HG03045 (cell line): ENCODE results near the gene NRCAM.

Experiments
- ATAC-seq: cut with Tn5 transposase; IDR thresholded peaks from one replicate; pipeline ENCODE4 v1.9.1; 2021; ENCODE audit warnings: mild to moderate bottlenecking, moderate library complexity; ENCODE audit not compliant: unreplicated experiment

Gene NRCAM

GRCh38 chr7:108314049-108314448 is 142.2 kb downstream of the NRCAM start:
- no peak for ATAC-seq

- ATAC-seq = no peak
These were observed 143.2 kb downstream of the NRCAM start for GRCh38 chr7:108313086-108313485.

GRCh38 chr7:108311446-108312168 is 144.6 kb downstream of the NRCAM start:
- no peak for ATAC-seq

DNA sequence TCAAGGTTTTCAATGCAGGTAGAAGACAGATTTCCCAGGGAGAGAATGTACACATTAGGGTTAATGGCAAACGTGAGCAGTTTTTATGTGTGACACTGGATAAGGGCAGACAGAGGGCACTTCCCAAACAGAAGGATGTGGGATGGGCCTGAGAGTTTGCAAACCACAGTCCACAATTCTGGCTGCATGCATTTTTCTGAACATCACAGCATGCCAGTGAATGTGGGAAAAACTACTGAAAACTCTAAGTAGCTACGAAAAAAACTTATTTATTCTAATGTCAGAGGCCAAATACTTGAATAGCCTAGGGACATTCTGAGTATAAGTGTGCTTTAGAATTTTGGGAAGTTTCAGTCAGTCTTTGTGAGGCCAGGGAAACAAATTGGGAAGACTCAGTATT is 145.9 kb downstream of the NRCAM start:
- ATAC-seq = no peak

DNA sequence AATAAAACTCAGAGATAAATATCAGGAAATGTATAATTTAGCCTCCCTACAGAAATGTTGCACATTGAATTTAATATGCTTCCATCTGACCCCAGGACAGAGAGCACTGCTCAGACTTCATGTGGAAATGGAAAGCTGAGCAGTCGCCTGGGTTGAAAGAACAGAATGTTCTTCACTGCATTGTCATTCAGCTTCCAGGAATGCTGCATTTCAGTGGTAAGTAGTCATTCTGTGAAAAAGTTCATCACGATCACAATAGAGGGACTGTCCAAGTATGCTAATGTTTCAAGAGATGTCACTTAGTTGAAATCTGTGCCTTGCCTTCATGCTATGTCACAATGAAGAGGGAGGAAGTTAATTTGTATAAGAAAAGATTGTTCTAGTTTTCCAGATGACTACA is 147.3 kb downstream of the NRCAM start:
- peak; percentile 63 for ATAC-seq

- ATAC-seq = no peak
These were observed 148.0 kb downstream of the NRCAM start for GRCh38 chr7:108308276-108308675.

DNA sequence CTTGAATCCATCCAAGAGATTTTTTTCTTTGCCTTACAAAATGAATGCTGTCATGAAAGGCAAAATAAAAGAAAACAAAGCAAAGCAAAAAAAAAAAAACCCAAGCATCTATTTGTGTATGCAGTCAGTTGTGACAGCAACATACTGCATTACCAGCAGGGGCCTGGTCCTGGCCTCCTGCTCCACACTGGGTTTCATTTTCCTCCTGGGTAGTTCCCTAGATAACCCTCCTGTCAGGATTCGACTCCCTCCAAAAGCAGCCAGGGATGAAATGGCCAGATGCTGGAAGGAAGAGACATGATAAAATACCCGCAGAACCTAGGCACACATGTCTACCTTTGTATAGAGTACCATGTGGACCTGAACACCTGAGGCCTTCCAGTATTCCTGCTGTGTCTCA is 148.6 kb downstream of the NRCAM start:
- no peak for ATAC-seq

GRCh38 chr7:108307194-108307593 is 149.0 kb downstream of the NRCAM start:
- ATAC-seq = no peak

DNA sequence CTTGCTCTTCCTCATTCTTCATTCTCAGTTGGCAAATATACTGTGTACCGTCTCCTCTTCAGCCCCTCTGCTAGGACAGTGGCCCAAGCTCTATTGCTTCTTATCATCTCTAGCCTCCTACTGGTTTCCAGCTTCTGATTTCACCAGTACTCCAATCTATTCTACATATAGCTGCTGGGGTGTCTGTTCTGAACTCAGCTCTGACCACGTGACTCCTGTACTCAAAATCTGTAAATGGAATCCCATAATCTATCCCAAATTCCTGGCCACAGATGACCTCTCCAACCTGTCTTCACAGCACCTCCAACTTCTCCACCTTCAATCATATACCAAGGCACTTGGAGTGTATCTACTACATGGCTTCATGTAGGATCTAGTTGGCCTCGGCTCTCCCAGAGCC is 152.9 kb downstream of the NRCAM start:
- no peak for ATAC-seq

DNA sequence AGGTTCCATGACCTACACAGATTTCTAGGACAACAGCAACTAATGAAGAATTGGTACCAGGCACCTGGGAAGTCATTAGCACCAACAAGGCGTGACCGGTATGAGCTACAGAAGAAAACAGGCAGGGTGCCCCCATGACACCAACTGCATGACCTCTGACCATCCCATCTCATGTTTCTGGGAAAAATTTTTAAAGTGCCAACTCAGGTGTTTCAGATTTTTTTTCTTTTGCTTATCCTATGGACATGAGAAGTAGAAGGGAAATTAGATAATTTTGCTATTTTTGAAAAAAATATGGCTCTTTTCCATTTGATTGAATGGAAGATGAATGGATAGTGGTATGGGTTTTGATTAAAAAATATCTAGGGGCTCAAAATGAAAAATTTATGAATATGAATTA is 154.8 kb downstream of the NRCAM start:
- no peak for ATAC-seq

- no peak for ATAC-seq
These were observed 156.8 kb downstream of the NRCAM start for GRCh38 chr7:108299251-108299973.

- no peak for ATAC-seq
These were observed 159.3 kb downstream of the NRCAM start for GRCh38 chr7:108296911-108297310.

DNA sequence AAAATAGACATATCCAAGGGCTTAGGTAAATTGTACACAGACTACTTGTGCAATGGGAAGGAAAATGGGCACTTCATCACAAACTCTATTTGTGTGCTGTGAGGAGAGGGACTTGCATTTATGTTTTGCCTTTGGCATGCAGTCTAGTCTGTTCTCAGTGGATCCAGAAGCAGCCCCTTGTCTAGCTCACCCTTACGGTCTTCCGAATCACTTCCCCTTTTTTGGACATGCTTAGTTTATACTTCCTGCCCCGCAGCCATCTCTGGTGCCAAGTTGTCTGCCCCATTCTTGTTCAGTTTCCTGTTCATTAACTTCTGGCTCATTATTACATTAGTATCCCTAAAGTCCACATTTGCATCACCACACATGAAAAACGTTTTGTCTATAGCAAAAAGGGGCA is 161.6 kb downstream of the NRCAM start:
- peak; percentile 76 for ATAC-seq

DNA sequence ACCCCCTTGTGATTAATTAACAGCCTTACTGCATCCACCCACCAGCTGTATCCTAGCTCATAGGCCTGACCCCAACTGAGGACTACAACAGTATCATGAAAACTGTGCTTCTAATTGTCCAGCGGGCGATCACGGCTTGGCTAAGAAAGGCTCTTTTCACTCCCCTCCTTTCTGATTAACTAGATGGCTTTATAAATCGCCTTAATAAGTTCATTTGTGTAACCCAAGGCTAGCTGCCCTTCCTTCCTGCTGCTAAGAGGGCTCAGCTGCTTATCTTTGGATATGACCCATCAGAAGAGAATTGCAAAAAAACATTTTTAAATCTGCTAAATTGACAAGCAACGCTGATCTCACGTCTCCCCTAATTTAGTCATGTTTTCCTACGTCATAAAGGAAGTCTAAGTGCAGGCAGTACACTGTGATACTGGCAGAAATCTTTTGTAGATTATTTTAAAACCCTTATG is 163.1 kb downstream of the NRCAM start:
- no peak for ATAC-seq

GRCh38 chr7:108292541-108292940 is 163.7 kb downstream of the NRCAM start:
- ATAC-seq = no peak

DNA sequence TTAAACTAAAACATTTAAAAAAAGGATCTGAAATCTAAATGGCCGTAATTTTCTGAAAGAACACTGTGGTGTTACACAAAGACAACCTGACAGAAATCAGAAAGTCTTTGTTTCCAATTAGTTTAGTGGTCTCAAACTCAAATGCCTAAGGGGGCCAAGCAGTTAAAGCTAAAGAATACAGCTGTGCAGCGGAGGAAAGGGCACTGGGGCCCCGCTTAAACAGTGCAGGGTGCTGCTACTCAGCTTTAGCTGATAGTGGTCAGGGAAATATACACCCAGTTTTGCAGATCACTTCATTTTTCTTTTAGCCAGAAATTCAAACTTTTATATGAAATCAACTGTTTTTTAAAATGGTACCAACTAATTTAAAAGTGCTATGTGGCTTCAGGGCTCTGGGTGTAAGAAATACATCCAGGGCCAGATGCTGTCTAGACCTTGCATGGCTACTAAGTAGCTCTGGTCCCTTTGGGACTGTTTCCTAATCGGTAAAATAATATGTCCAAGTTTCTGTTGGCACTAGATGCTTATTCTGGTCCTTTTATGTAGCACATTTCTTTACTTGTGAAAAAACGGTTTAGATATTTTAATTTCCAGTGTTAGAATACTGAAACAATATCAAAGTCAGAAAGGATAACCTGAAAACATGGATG is 164.3 kb downstream of the NRCAM start:
- ATAC-seq = no peak

DNA sequence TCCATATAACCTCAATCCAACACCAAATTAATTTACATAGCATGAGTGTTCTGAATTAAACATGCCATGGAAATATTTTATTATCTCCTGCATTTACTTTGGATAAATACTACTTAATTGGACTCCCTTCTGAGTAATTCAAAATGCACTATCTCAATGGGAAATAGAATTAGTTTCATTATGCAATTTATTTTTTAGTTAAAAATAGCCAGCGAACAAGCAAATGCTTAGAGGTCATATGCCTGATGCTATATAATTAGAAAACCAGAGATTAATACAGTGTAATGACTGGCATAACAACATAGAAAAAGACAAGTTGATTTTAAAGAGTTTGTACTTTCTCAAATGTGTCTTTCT is 165.1 kb downstream of the NRCAM start:
- no peak for ATAC-seq

DNA sequence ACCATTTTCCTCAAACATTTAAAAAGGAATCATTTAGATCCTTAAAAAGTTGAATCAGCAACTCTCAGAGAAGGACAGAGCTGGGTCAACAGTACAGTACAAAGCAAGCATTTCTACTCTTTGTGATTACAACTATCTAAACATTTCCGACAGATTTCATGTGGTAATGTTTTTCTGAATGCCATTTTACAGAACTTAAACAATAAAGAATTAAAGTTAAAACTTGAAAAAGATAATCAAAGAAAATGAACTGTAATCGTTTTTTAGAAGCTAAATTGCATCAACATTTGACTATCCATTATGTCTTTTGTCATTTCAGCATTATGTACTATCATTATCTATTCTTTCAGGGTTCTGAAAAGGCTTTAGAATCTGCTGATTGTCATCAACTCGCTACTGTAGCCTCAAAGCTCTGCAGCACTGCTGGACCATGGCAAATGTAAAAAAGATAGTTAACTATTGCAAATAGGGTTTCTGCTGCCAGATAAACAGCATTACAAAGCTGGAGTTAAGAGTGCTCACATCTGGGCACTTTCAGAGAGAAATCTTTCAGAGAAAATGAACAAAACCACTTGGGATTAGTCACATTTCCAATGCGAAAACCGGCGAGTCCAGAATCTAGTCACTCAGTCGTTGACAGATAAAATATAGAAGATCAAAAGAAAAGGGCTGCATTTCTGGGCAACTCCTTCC is 165.6 kb downstream of the NRCAM start:
- no peak for ATAC-seq

- no peak for ATAC-seq
These were observed 166.4 kb downstream of the NRCAM start for GRCh38 chr7:108289852-108290251.

GRCh38 chr7:108287857-108288256 is 168.4 kb downstream of the NRCAM start:
- ATAC-seq = no peak

- ATAC-seq = no peak
These were observed 169.8 kb downstream of the NRCAM start for GRCh38 chr7:108286290-108286904.
